ENCODE measurements around the gene AFF3.

DNA sequence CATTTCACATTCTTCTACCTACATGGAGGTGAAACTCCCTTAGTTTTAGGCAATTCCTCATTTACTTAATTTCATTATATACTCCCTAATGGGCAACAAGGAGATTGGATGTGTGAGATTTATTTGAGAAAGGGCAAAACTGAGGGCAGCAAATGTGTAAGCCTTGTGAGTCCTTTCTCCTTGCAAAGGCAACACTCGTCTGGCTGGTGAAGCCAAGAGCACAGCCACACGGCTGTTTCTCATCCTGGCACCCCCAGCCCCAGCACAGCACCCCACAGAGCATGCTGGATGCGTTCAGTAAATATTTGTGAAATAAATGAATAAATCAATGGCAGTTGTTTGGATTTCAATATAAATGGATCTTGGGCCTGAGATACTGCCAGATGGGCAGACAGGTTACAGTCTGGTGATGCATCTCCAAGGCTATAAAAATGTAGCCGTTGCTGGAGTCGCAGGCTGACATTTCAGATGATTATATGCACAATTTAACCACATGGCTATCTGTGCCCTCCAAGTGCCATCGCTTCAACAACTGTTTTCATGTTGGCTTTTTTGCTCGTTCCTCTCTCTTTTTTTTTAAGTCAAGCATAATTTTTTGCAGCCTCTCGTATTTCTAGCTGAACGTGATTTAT is 498.5 kb downstream of the AFF3 start:
- TF ChIP-seq, protein P1, sequence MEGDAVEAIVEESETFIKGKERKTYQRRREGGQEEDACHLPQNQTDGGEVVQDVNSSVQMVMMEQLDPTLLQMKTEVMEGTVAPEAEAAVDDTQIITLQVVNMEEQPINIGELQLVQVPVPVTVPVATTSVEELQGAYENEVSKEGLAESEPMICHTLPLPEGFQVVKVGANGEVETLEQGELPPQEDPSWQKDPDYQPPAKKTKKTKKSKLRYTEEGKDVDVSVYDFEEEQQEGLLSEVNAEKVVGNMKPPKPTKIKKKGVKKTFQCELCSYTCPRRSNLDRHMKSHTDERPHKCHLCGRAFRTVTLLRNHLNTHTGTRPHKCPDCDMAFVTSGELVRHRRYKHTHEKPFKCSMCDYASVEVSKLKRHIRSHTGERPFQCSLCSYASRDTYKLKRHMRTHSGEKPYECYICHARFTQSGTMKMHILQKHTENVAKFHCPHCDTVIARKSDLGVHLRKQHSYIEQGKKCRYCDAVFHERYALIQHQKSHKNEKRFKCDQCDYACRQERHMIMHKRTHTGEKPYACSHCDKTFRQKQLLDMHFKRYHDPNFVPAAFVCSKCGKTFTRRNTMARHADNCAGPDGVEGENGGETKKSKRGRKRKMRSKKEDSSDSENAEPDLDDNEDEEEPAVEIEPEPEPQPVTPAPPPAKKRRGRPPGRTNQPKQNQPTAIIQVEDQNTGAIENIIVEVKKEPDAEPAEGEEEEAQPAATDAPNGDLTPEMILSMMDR (IDR thresholded peaks at IDR 0.05; ENCODE audit: low read length) = no peak
- no peak for TF ChIP-seq EZH2 (optimal IDR thresholded peaks at IDR 0.05; ENCODE audit: low read depth, low read length)
